HepG2 (cell line): ENCODE results near the gene CHKA. TPM values are rescaled to one million over a fixed set of nuclear protein-coding genes. Genes with fewer than 3 reads are reported as not detected.

Experiments
- ARID4A ChIP-seq: sonication (generic); formaldehyde crosslinking; IDR thresholded peaks from 2 replicates; pipeline ENCODE4 v1.5.0; 2020; ENCODE audit warnings: mild to moderate bottlenecking, missing genetic modification reagents, borderline replicate concordance
- CREB3 ChIP-seq: sonication (generic); formaldehyde crosslinking; IDR thresholded peaks from 2 replicates; pipeline ENCODE4 v1.5.0; 2020; ENCODE audit warnings: missing genetic modification reagents
- E2F5 ChIP-seq: sonication (generic); formaldehyde crosslinking; conservative IDR thresholded peaks from 2 replicates; pipeline ENCODE4 v1.4.0; 2020; ENCODE audit warnings: missing genetic modification reagents
- EEA1 ChIP-seq: sonication (generic); formaldehyde crosslinking; IDR thresholded peaks from 2 replicates; pipeline ENCODE4 v1.5.1; 2020; ENCODE audit warnings: mild to moderate bottlenecking, missing genetic modification reagents, borderline replicate concordance
- ELF3 ChIP-seq: IDR thresholded peaks from 2 replicates; pipeline ENCODE4 v1.6.1; 2016; ENCODE audit warnings: missing genetic modification reagents, missing compliant biosample characterization
- FIP1L1 ChIP-seq: fragments of 200-400 bp; formaldehyde crosslinking; IDR thresholded peaks from 2 replicates; pipeline ENCODE4 v1.6.1; 2018; ENCODE audit warnings: low read depth, mild to moderate bottlenecking, low read length, moderate library complexity, borderline replicate concordance; ENCODE audit not compliant: insufficient read depth
- GATAD1 ChIP-seq: IDR thresholded peaks from 2 replicates; pipeline ENCODE4 v1.6.1; 2016; ENCODE audit warnings: missing genetic modification reagents, missing compliant biosample characterization
- IRX3 ChIP-seq: sonication (generic); formaldehyde crosslinking; IDR thresholded peaks from 2 replicates; pipeline ENCODE4 v1.8.1; 2023; ENCODE audit warnings: mild to moderate bottlenecking, low read depth, missing genetic modification reagents, borderline replicate concordance
- KAT7 ChIP-seq: IDR thresholded peaks from 2 replicates; pipeline ENCODE4 v1.6.1; 2018; ENCODE audit warnings: borderline replicate concordance, missing compliant biosample characterization
- MXI1 ChIP-seq: IDR thresholded peaks from 3 replicates; pipeline ENCODE4 v1.6.1; 2012; ENCODE audit warnings: low read depth, low read length, inconsistent platforms, borderline replicate concordance
- MYC ChIP-seq: sonication (generic); formaldehyde crosslinking; IDR thresholded peaks from 2 replicates; pipeline ENCODE4 v1.9.0; 2021; ENCODE audit warnings: missing genetic modification reagents, borderline replicate concordance
- RAD21 ChIP-seq: fragments of 450-650 bp; formaldehyde crosslinking; IDR thresholded peaks from 2 replicates; pipeline ENCODE4 v1.5.0; 2020; ENCODE audit warnings: mild to moderate bottlenecking
- SNAPC2 ChIP-seq: sonication (generic); formaldehyde crosslinking; IDR thresholded peaks from 2 replicates; pipeline ENCODE4 v1.8.1; 2022; ENCODE audit warnings: mild to moderate bottlenecking, missing genetic modification reagents
- TBL1XR1 ChIP-seq: fragments of 150-350 bp; IDR thresholded peaks from 2 replicates; pipeline ENCODE4 v1.6.1; 2014; ENCODE audit warnings: borderline replicate concordance, low read length; ENCODE audit not compliant: partially characterized antibody
- YEATS2 ChIP-seq: sonication (generic); formaldehyde crosslinking; IDR thresholded peaks from 2 replicates; pipeline ENCODE4 v1.4.0; 2020; ENCODE audit warnings: missing genetic modification reagents, borderline replicate concordance
- ZBTB10 ChIP-seq: sonication (generic); formaldehyde crosslinking; IDR thresholded peaks from 2 replicates; pipeline ENCODE4 v1.4.0; 2020; ENCODE audit warnings: missing genetic modification reagents, borderline replicate concordance
- ZEB1 ChIP-seq: IDR thresholded peaks from 2 replicates; pipeline ENCODE4 v1.6.1; 2012; ENCODE audit warnings: mild to moderate bottlenecking, low read depth, inconsistent platforms; ENCODE audit not compliant: insufficient replicate concordance
- ZNF563 ChIP-seq: sonication (generic); formaldehyde crosslinking; IDR thresholded peaks from 2 replicates; pipeline ENCODE4 v1.8.0; 2022; ENCODE audit warnings: mild to moderate bottlenecking, moderate library complexity, missing genetic modification reagents
- ZNF781 ChIP-seq: sonication (generic); formaldehyde crosslinking; IDR thresholded peaks from 2 replicates; pipeline ENCODE4 v1.5.1; 2020; ENCODE audit warnings: borderline replicate concordance, mild to moderate bottlenecking, missing genetic modification reagents; ENCODE audit errors: not compliant biosample characterization
- polyA plus RNA-seq, 8 experiments: library from polyadenylated mRNA; depleted of rRNA in 3 of 8; stranded (reverse) in 7 of 8; unstranded in 1 of 8; fragments of >200 nt; fragmentation: Illumina TruSeq in 4 of 8; extraction: Trizol in 4 of 8; gene quantifications; 2 replicates each; pipeline versions ENCODE4 v1.2.1 to v1.2.3, GENCODE V29; 2011 to 2016; ENCODE audit warnings: low read depth in 4 of 8, missing spikeins in 1 of 8, mixed read lengths in 1 of 8; ENCODE audit not compliant: insufficient read depth in 1 of 8
- total RNA-seq, 5 experiments: library from RNA; depleted of rRNA; stranded (reverse); fragments of >200 nt; fragmentation: Illumina TruSeq; extraction: Trizol; gene quantifications; 2 replicates each; pipeline ENCODE4 v1.2.3, GENCODE V29; 2016; ENCODE audit warnings: low read depth in 1 of 5

The CHKA gene
- total and polyA plus RNA-seq, 2 of the 13 experiments (the other 11 are each of a cell fraction or from before 2014, with no cell fraction given), result 71.6 to 92.7 TPM

- TF ChIP-seq ZEB1 (no peak), CREB3 (CRISPR knock-in tag) (peak; percentile 58; the same call in 1 of the 2 replicates), E2F5 (CRISPR knock-in tag) (0 out of 2 replicates have a peak, but pooled peaks have one; percentile 64), MYC (CRISPR knock-in tag) (peak; percentile 75), ELF3 (CRISPR knock-in tag) (peak; percentile 38; the same call in 1 of the 2 replicates), MXI1 (peak; percentile 73; the same call in 2 of the 3 replicates), KAT7 (peak; percentile 32; the same call in 1 of the 2 replicates), ZNF781 (CRISPR knock-in tag) (peak; percentile 18), EEA1 (CRISPR knock-in tag) (peak; percentile 34; the same call in 1 of the 2 replicates), ZBTB10 (CRISPR knock-in tag) (0 out of 2 replicates have a peak, but pooled peaks have one; percentile 9), GATAD1 (CRISPR knock-in tag) (0 out of 2 replicates have a peak, but pooled peaks have one; percentile 11), FIP1L1 (no peak), ARID4A (CRISPR knock-in tag) (peak; percentile 75; the same call in 1 of the 2 replicates), IRX3 (peak; percentile 87), ZNF563 (CRISPR knock-in tag) (peak; percentile 25; the same call in 1 of the 2 replicates), RAD21 (CRISPR knock-in tag) (no peak; the same call in 1 of the 2 replicates), SNAPC2 (0 out of 2 replicates have a peak, but pooled peaks have one; percentile 67), TBL1XR1 (no peak), YEATS2 (CRISPR knock-in tag) (0 out of 2 replicates have a peak, but pooled peaks have one; percentile 18)
Observed at GRCh38 chr11:68121067-68121899, at the start of gene CHKA (continued).
